ENCODE data around the gene DEPP1.

Gene DEPP1

GRCh38 chr10:44950326-44951225 is 28.0 kb downstream of the DEPP1 start:
- DNase-seq, result no peak

GRCh38 chr10:44949915-44950314 is 28.7 kb downstream of the DEPP1 start:
- no peak for DNase-seq

- DNase-seq, result no peak
Measured at GRCh38 chr10:44949127-44949802, 29.3 kb downstream of the DEPP1 start.

GRCh38 chr10:44948642-44949041 is 30.0 kb downstream of the DEPP1 start:
- DNase-seq, result no peak

- DNase-seq, result no peak
Measured at GRCh38 chr10:44947371-44948152, 31.0 kb downstream of the DEPP1 start.

GRCh38 chr10:44946205-44946604 is 32.4 kb downstream of the DEPP1 start:
- DNase-seq, result no peak

- DNase-seq, result no peak
Measured at GRCh38 chr10:44944354-44944753, 34.3 kb downstream of the DEPP1 start.

GRCh38 chr10:44939691-44940401 is 38.8 kb downstream of the DEPP1 start:
- DNase-seq, result no peak

GRCh38 chr10:44938956-44939355 is 39.7 kb downstream of the DEPP1 start:
- no peak for DNase-seq

GRCh38 chr10:44937196-44938005 is 41.2 kb downstream of the DEPP1 start:
- no peak for DNase-seq

- DNase-seq, result no peak
Measured at GRCh38 chr10:44936314-44936975, 42.2 kb downstream of the DEPP1 start.

- DNase-seq, result no peak
Measured at GRCh38 chr10:44935966-44936295, 42.7 kb downstream of the DEPP1 start.

GRCh38 chr10:44935201-44935965 is 43.2 kb downstream of the DEPP1 start:
- DNase-seq, result no peak

- DNase-seq, result no peak
Measured at GRCh38 chr10:44934416-44935200, 44.0 kb downstream of the DEPP1 start.

GRCh38 chr10:44933451-44934321 is 44.9 kb downstream of the DEPP1 start:
- no peak for DNase-seq

- peak; percentile 44 for DNase-seq
Measured at GRCh38 chr10:44932517-44933450, 45.8 kb downstream of the DEPP1 start.

Data from NCI-H1092 (cell line).